SIG-M5 (cell line): ENCODE results near the gene DISC1.
"Not testable (repeated sequence)": the region's sequence is repeated elsewhere in the genome, so short reads cannot be mapped to it uniquely, and the experiment has no call there.

Experiments
- DNase-seq: peaks from one replicate; lab custom pipeline; 2025; lab: John Stamatoyannopoulos, UW

Gene DISC1

GRCh38 chr1:231887866-231888265, 261.3 kb downstream of the DISC1 start:
- DNase-seq, result no peak

GRCh38 chr1:231890791-231891190, 264.2 kb downstream of the DISC1 start:
- no peak for DNase-seq

- DNase-seq, result no peak
Observed at GRCh38 chr1:231893400-231894102, 267.0 kb downstream of the DISC1 start.

GRCh38 chr1:231896806-231897205, 270.2 kb downstream of the DISC1 start:
- DNase-seq, result no peak

- no peak for DNase-seq
Observed at GRCh38 chr1:231899046-231899445, 272.5 kb downstream of the DISC1 start.

- no peak for DNase-seq
Observed at GRCh38 chr1:231899713-231900435, 273.3 kb downstream of the DISC1 start.

- DNase-seq, result no peak
Observed at GRCh38 chr1:231903586-231904081, 277.0 kb downstream of the DISC1 start.

- DNase-seq, result not testable (repeated sequence)
Observed at GRCh38 chr1:231907310-231907709, 280.7 kb downstream of the DISC1 start.

- no peak for DNase-seq
Observed at GRCh38 chr1:231913493-231913892, 286.9 kb downstream of the DISC1 start.

- no peak for DNase-seq
Observed at GRCh38 chr1:231918239-231919015, 291.8 kb downstream of the DISC1 start.

- DNase-seq, result no peak
Observed at GRCh38 chr1:231919239-231919885, 292.8 kb downstream of the DISC1 start.

GRCh38 chr1:231919886-231920285, 293.3 kb downstream of the DISC1 start:
- no peak for DNase-seq

GRCh38 chr1:231921646-231922345, 295.2 kb downstream of the DISC1 start:
- no peak for DNase-seq

- DNase-seq, result no peak
Observed at GRCh38 chr1:231923491-231924041, 297.0 kb downstream of the DISC1 start.

- DNase-seq, result no peak
Observed at GRCh38 chr1:231924180-231924579, 297.6 kb downstream of the DISC1 start.

GRCh38 chr1:231925864-231926263, 299.3 kb downstream of the DISC1 start:
- no peak for DNase-seq

GRCh38 chr1:231926340-231926739, 299.8 kb downstream of the DISC1 start:
- no peak for DNase-seq

- DNase-seq, result no peak
Observed at GRCh38 chr1:231926933-231927332, 300.3 kb downstream of the DISC1 start.

GRCh38 chr1:231927431-231927830, 300.8 kb downstream of the DISC1 start:
- no peak for DNase-seq

GRCh38 chr1:231929311-231929710, 302.7 kb downstream of the DISC1 start:
- DNase-seq, result no peak
